Peyer's patch (tissue), 4 donors: Measurements from ENCODE around the gene CNOT4. TPM values are rescaled to one million over a fixed set of nuclear protein-coding genes. Genes with fewer than 3 reads are reported as not detected.

Experiments used
- DNase-seq, 3 donors: peaks; one replicate each; pipeline ENCODE4 v3.0.0-alpha.2; 2017 to 2019
- H3K27ac ChIP-seq, 4 donors: fragments of 200-600 bp; sonication (generic); one replicate each; pipeline ENCODE4 v1.5.1; 2016 to 2019
- H3K27me3 ChIP-seq, 2 donors: fragments of 200-600 bp; sonication (generic); one replicate each; pipeline ENCODE4 v1.5.1; 2019
- H3K36me3 ChIP-seq, 3 donors: fragments of 200-600 bp; sonication (generic); one replicate each; pipeline ENCODE4 v1.5.1; 2016 to 2019
- H3K4me1 ChIP-seq, 4 donors: fragments of 200-600 bp; sonication (generic); one replicate each; pipeline ENCODE4 v1.5.1; 2016 to 2019
- H3K4me3 ChIP-seq, 4 donors: fragments of 200-600 bp; sonication (generic); 1 replicate in 3 of 4; 2 replicates in 1 of 4; pipeline ENCODE4 v1.5.1; 2016 to 2019; ENCODE audit warnings: mild to moderate bottlenecking in 1 of 4
- H3K9me3 ChIP-seq, 4 donors: fragments of 200-600 bp; sonication (generic); one replicate each; pipeline ENCODE4 v1.5.1; 2016 to 2019; ENCODE audit warnings: mild to moderate bottlenecking in 1 of 4
- CTCF ChIP-seq, 6 experiments: fragments of 450-650 bp in 4 of 6; fragments of 200-600 bp in 2 of 6; sonication (generic) in 1 of 6; IDR thresholded peaks; one replicate each; pipeline ENCODE4 v1.5.1; 2017 to 2019; ENCODE audit warnings: antibody characterized with exemption in 6 of 6, mild to moderate bottlenecking in 3 of 6, moderate library complexity in 1 of 6
- POLR2A ChIP-seq, 2 donors: fragments of 450-650 bp; IDR thresholded peaks; one replicate each; pipeline ENCODE4 v1.5.1; 2017; ENCODE audit warnings: antibody characterized with exemption in 2 of 2, mild to moderate bottlenecking in 2 of 2, moderate library complexity in 2 of 2
- total RNA-seq, 4 donors: library from RNA; depleted of rRNA; stranded (reverse); fragments of >200 nt; gene quantifications; one replicate each; pipeline ENCODE4 v1.1.0, GENCODE V29; 2016

CNOT4 gene
- total RNA-seq, 4 donors from 2014 or later: 20.2 to 35.5 (median 24.1) TPM

DNA sequence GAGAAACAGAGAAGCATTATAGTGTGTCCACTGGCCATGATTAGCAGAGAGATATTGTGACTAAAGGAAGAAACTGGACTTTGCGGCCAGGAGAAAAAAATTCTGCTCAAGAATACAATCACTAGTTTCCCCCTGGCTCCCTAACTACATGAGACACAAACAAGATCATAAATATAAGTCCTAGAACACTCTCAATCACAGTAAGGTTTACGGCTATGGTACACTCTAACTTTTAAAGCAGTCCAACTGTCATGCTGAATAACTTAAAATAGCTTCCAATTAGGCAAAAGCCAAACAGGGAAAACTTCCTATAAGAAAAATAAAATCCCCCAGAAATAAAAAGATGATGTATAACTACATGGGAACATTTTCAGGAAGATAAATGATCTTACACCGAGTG, 144.2 kb downstream of the CNOT4 start:
- no peak for TF ChIP-seq CTCF (IDR thresholded peaks at IDR 0.05)
- TF ChIP-seq POLR2A (IDR thresholded peaks at IDR 0.05): no peak
- Histone ChIP-seq H3K36me3 (peaks cover 0 to 19% (median 0%) of the 10 kb centered on the region in 3 donors), H3K4me1 (peaks cover 0 to 3% (median 0%) of the 10 kb centered on the region in 4 donors), H3K9me3 (no peaks in the 10 kb centered on the region), H3K4me3 (no peak overlapping the region), H3K27ac (no peak overlapping the region), H3K27me3 (no peaks in the 10 kb centered on the region)
- no peak for DNase-seq

DNA sequence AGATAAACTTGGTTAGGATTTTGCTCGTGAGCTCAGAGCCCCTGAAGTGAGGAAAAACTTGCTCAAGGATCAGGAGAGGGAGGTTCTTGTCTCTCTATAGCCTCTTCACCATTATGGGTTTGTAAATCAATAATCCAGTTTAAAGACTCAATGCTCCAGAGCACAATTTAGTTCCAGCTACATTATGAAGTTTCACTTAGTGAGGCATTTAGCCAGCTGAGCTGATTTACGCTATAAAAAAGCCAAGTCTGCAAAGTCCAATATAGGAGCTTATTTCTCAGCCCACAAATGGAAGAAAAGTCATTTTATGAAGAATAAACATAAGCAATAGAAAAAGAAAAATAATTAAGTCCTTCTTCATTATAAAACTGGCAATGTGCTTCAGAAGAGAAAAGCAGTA, 145.7 kb downstream of the CNOT4 start:
- no peak for DNase-seq
- H3K36me3 ChIP-seq: peaks cover 0 to 19% (median 0%) of the 10 kb centered on the region in 3 donors
- H3K27me3 ChIP-seq: no peaks in the 10 kb centered on the region
- peaks cover 0 to 3% (median 0%) of the 10 kb centered on the region in 4 donors for H3K4me1 ChIP-seq
- TF ChIP-seq CTCF (IDR thresholded peaks at IDR 0.05): no peak
- no peak for TF ChIP-seq POLR2A (IDR thresholded peaks at IDR 0.05)
- H3K9me3 ChIP-seq: no peaks in the 10 kb centered on the region
- H3K27ac ChIP-seq: no peak overlapping the region
- no peak overlapping the region for H3K4me3 ChIP-seq

GRCh38 chr7:135362871-135363270, 147.0 kb downstream of the CNOT4 start:
- TF ChIP-seq POLR2A (IDR thresholded peaks at IDR 0.05) (no peak), CTCF (IDR thresholded peaks at IDR 0.05) (no peak)
- Histone ChIP-seq H3K36me3 (peaks cover 0 to 19% (median 0%) of the 10 kb centered on the region in 3 donors), H3K9me3 (no peaks in the 10 kb centered on the region), H3K4me3 (no peak overlapping the region), H3K27me3 (no peaks in the 10 kb centered on the region), H3K4me1 (peaks cover 0 to 3% (median 0%) of the 10 kb centered on the region in 4 donors), H3K27ac (no peak overlapping the region)
- no peak for DNase-seq

- no peaks in the 10 kb centered on the region for H3K4me1 ChIP-seq
- no peak overlapping the region for H3K4me3 ChIP-seq
- H3K9me3 ChIP-seq: no peaks in the 10 kb centered on the region
- TF ChIP-seq CTCF (IDR thresholded peaks at IDR 0.05) (no peak), POLR2A (IDR thresholded peaks at IDR 0.05) (no peak)
- H3K27ac ChIP-seq: no peak overlapping the region
- DNase-seq: no peak
- H3K36me3 ChIP-seq: peaks cover 0 to 19% (median 0%) of the 10 kb centered on the region in 3 donors
- H3K27me3 ChIP-seq: no peaks in the 10 kb centered on the region
Observed at GRCh38 chr7:135361788-135362187, 148.1 kb downstream of the CNOT4 start.

DNA sequence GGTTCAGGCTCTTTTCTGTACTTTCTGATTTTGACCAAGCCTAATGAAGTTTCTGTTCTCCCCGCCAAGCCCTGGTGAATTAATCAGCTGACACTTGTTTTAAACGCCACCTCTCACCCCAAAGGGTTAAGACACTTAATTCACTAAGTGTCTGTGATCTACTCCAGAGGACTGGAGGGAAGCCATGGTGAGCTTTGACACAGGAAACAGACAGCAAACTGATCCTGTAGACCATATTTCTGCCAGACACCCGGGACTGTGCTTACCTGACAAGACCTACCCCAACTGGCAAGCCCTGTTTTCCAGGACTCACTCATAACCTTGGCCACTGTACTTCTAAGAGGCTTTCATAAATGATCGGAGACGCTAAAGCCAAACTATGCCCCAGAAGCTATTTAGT, 150.3 kb downstream of the CNOT4 start:
- Histone ChIP-seq H3K27ac (no peak overlapping the region), H3K27me3 (no peaks in the 10 kb centered on the region), H3K4me3 (no peak overlapping the region), H3K9me3 (no peaks in the 10 kb centered on the region), H3K4me1 (no peaks in the 10 kb centered on the region), H3K36me3 (peaks cover 0 to 19% (median 0%) of the 10 kb centered on the region in 3 donors)
- no peak for DNase-seq
- TF ChIP-seq CTCF (IDR thresholded peaks at IDR 0.05) (no peak), POLR2A (IDR thresholded peaks at IDR 0.05) (no peak)
